NCI-H2196 (cell line): Measurements from ENCODE around the gene SLC6A18.
A peak's percentile ranks its signal among the peaks of the same experiment; 100 is the strongest.

Experiments
- DNase-seq: peaks from one replicate; lab custom pipeline; 2025; ENCODE audit not compliant: unreplicated experiment; lab: John Stamatoyannopoulos, UW

The SLC6A18 gene

DNA sequence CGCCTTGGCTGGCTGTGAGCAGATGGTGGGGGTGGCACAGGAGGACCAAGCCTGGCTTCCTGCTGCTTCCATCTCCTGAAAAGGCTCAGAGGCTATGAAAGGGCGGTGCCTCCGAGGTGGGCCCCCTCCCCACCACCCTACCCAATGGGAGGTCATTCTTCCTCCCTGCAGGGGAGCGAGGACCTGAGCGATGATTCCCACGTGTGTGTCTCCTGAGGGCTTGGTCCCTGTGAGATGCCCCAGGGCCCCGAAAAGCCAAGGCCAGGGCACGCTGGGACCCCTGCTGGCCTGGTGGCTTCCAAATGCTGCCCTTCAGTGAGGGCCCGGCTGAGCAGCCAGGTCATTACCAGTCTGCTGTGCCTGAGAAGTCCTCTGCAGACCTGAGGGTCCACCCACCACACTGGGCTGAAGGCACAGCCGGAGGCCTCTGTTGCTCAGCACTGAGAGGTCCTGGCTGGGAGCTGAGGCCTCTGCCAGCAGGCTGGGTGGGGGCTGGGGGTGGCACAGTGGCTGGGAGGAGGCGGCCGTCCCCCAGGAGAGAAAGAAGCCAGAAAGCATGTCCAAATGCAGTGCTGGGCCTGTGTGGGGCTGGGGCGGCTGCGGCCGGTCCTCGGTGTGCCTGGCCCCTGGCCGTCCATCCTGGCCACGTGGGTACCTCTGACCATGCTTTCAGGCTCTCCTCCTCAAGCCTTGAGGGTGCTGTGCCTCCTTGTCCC is 37.8 kb upstream of the SLC6A18 start:
- DNase-seq: no peak

GRCh38 chr5:1187950-1188334 is 37.2 kb upstream of the SLC6A18 start:
- DNase-seq: no peak

- DNase-seq: no peak
These were observed 36.7 kb upstream of the SLC6A18 start for GRCh38 chr5:1188464-1188863.

DNA sequence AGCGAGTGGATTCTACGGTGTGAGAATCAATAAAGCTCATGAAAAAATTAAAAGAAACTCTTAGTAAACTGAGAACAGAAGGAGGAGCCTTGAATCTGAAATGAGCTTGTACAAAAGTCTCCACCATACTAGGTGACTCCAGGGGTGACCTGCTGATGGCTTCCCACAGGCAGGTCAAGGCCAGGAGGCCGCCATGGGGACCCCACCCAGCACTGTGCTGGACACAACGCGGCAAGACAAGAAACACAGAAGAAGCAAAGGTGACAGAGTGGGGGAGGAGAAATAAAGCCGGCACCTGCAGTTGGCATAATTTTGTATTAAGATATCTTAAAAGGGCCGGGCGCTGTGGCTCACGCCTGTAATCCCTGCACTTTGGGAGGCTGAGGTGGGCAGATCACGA is 35.9 kb upstream of the SLC6A18 start:
- DNase-seq: no peak

GRCh38 chr5:1190278-1190677 is 34.9 kb upstream of the SLC6A18 start:
- DNase-seq: no peak

- no peak for DNase-seq
These were observed 34.3 kb upstream of the SLC6A18 start for GRCh38 chr5:1190837-1191239.

GRCh38 chr5:1192971-1193590 is 32.1 kb upstream of the SLC6A18 start:
- DNase-seq: no peak

- no peak for DNase-seq
These were observed 31.6 kb upstream of the SLC6A18 start for GRCh38 chr5:1193591-1193985.

DNA sequence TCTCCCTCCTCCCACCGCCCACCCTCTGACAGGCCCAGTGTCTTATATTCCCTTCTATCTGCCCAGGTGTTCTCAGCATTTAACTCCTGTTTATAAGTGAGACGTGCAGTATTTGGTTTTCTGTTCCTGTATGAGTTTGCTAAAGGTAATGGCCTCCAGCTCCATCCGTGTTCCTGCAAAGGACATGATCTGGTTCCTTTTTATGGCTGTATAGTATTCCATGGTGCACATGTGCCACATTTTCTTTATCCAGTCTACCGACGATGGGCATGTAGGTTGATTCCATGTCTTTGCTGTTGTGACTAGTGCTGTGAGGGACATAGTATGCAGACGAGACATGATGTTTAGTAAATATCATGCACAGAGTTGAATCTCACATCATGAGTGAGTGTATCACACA is 30.8 kb upstream of the SLC6A18 start:
- no peak for DNase-seq

GRCh38 chr5:1195439-1195838 is 29.7 kb upstream of the SLC6A18 start:
- no peak for DNase-seq

GRCh38 chr5:1195916-1196315 is 29.3 kb upstream of the SLC6A18 start:
- no peak for DNase-seq

- no peak for DNase-seq
These were observed 28.6 kb upstream of the SLC6A18 start for GRCh38 chr5:1196562-1196961.

GRCh38 chr5:1197876-1198666 is 27.1 kb upstream of the SLC6A18 start:
- DNase-seq: no peak

GRCh38 chr5:1199340-1199648 is 25.9 kb upstream of the SLC6A18 start:
- DNase-seq: no peak

DNA sequence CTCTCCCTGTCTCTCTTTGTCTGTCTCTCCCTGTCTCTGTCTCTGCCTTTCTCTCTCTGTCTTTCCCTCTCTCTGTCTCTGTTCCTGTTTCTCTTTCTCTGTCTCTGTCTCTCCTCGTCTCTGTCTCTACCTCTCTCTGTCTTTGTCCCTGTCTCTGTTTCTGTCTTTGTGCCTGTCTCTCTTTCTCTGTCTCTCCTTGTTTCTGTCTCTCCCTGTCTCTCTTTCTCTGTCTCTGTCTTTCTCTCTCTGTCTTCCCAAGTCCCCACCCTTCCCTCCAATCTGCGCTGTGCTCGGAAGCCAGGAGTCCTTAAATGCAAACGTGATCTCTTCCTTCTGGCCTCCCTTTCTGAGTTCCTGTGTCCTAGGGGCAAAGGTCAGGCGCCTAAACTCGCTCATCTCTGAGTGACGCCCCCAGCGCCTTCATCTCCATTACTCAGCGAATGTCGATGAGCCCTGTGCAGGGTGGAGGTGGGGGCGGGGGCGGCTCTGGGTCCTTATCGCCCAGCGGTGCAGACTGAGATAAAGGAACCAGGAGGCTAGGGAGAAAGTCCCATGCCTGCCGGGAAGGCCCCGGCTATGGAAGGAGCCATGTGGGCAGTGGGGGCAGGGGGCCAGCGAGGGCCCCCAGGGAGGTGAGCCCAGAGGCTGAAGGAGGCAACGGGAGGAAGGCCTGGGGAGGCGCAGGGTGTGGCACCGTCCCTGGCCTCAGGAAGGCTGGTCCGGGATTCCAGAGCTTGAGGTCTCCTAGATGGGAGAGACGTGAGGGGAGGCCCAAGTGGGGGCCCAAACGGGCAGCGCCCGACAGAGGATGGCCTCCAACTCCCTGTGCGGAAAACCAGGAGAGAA is 25.3 kb upstream of the SLC6A18 start:
- no peak for DNase-seq

- no peak for DNase-seq
These were observed 24.5 kb upstream of the SLC6A18 start for GRCh38 chr5:1200495-1201326.

DNA sequence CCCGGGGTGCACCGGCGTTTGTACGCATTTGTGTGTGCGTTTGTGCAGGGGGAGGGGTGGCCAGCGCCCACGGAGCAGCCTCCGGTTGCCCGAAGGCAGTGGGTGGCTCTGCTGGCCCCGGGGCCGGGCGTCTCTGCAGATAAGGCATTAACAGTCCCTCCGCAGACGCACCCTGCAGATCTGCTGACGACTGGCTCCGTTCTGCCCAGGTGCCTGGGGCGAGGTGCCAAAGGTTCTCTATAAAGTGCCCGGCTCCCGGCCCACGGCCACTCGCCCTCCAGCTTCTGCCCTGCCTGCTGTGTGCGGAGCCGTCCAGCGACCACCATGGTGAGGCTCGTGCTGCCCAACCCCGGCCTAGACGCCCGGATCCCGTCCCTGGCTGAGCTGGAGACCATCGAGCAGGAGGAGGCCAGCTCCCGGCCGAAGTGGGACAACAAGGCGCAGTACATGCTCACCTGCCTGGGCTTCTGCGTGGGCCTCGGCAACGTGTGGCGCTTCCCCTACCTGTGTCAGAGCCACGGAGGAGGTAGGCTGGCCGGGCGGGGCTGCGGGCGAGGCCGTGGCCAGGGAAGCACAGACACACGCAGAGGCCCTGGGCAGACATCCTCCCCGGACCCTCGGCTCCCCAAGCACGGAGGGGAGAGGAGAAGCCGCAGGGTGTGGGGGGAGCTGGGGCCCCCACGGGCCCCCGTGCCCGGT is 23.7 kb upstream of the SLC6A18 start, which contains the start of gene SLC6A19:
SLC6A19 (plus strand) TSS at position 269 of the 699 bp plus-strand sequence; CDS start at position 325, 56 bp downstream.
- peak; percentile 20 for DNase-seq

GRCh38 chr5:1202026-1202797 is 23.0 kb upstream of the SLC6A18 start:
- no peak for DNase-seq

DNA sequence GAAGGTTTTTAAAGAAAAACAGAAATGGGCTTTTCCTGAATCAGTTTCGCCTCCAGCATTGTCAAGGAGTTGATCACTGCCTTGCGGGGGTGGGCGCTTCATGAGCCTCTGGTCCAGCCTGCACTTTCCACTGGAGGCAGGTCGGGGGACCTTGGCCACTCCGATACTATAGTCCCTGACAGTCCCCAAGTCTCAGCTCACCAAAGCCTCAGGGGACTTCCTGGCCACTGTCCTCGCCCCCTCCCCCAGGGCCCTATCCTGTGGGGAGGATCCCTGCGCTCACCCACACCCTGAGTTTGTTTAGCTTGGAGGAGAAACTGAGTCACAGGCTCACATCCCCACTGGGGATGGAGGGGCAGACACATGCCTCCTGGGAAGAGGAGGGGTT is 22.4 kb upstream of the SLC6A18 start:
- DNase-seq: no peak
